HG03558 (cell line): ENCODE results near the gene ARRDC1.
"Not testable (repeated sequence)": the region's sequence is repeated elsewhere in the genome, so short reads cannot be mapped to it uniquely, and the experiment has no call there.

Experiments
- ATAC-seq: cut with Tn5 transposase; IDR thresholded peaks from one replicate; pipeline ENCODE4 v1.9.1; 2021; ENCODE audit warnings: moderate number of reproducible peaks; ENCODE audit not compliant: unreplicated experiment; ENCODE audit errors: extremely low read depth

ARRDC1 gene

DNA sequence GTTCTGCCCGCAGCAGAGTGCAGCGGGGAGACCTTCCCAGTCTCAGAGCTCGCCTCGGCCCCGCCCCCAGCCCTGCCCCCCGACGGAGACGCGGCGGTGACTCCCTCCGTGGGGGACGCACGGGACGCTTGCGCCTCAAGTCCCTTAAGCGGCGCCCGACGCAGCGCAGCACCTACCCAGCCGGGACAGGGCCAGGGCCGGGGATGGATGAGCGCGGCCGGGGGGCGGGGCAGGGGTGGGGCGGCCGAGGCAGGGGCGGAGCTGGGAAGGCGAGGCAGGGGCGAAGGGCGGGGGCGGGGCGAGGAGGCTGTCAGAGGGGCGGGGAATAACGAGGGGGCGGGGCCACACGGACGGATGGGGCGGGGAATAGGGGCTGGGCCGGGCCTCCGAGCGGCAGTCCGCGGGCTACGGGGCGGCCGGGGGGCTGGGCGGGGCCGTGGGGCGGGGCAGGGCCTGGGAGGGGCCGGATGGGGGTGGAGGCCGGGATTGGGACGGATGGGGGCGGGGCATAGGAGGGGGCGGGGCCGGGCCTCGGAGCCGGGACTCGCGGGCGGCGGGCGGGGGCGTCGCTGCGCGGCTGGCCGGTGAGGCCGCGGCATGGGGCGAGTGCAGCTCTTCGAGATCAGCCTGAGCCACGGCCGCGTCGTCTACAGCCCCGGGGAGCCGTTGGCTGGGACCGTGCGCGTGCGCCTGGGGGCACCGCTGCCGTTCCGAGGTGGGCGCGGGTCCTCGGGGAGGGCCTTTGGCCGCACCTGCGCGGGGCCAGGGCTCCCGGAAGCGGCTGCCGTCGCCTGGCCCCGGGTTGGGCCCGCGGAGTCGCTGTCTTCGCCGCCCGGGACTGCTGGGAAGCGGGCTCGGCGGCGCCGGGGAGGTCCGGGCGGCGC lies at the start of gene ARRDC1:
ARRDC1 (plus strand) TSS at position 566 of the 884 bp plus-strand sequence; CDS start at position 598, 32 bp downstream.
- peak; percentile 44 for ATAC-seq

- no peak for ATAC-seq
These were observed 49.2 kb upstream of the ARRDC1 start for GRCh38 chr9:137556069-137556838.

GRCh38 chr9:137558127-137558526 lies 47.4 kb upstream of the ARRDC1 start:
- ATAC-seq = no peak

DNA sequence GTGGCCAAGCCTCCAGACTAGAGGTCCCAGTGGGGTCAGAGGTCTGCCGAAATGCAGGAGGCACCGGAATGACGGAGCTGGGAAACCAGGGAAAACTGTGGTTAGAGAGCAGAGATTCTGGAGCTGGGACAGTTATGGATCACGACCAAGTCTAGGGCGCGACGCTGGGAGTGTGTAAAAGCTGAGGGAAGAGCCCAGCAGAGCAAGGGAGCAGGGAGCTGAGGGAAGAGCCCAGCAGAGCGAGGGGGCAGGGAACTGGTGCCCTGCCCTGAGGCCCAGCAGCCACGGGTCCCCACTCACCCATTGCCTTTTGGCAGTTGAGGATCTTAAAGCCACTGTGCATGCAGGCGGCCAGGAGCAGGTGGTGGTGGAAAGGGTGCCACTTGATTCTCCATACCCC lies 41.4 kb upstream of the ARRDC1 start:
- no peak for ATAC-seq

GRCh38 chr9:137564817-137565411 lies 40.6 kb upstream of the ARRDC1 start:
- ATAC-seq = no peak

DNA sequence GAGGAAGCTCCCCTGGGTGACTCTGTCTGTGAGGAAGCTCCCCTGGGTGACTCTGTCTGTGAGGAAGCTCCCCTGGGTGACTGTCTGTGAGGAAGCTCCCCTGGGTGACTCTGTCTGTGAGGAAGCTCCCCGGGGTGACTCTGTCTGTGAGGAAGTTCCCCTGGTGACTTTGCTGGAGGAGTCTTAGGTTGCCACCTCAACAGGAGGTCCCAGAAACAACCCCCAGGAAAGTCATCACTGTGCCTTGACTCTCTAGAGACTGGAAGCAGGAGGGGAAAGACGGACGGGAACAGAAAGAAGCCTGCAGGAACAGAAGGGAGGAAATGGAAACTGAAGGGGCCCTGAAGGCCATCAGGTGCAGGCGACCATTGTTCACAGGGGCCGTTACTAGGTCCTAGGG lies 37.0 kb upstream of the ARRDC1 start:
- ATAC-seq = not testable (repeated sequence)

- no peak for ATAC-seq
These were observed 35.8 kb upstream of the ARRDC1 start for GRCh38 chr9:137569609-137570203.

DNA sequence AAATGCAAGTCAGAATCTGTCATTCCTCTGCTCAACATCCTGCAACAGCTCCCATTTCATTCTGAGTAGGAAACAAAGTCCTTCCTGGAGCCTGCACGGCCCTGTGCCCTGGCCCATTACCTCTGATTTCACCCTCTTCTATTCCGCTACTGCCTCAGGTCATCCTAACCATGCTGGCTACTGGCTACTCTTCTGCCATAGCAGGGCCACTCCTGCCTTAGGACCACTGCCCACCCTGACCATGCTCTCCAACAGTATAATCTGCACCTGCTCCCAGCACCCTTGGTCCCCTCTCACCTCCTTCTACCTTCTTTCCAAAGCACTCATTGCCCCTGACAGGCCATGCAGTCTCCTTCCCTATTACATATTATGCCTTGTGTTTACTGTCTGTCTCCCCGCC lies 34.9 kb upstream of the ARRDC1 start:
- ATAC-seq = no peak

GRCh38 chr9:137574192-137574591 lies 31.3 kb upstream of the ARRDC1 start:
- ATAC-seq = no peak

GRCh38 chr9:137575364-137575715 lies 30.1 kb upstream of the ARRDC1 start:
- no peak for ATAC-seq

- ATAC-seq = no peak
These were observed 29.6 kb upstream of the ARRDC1 start for GRCh38 chr9:137575716-137576411.

DNA sequence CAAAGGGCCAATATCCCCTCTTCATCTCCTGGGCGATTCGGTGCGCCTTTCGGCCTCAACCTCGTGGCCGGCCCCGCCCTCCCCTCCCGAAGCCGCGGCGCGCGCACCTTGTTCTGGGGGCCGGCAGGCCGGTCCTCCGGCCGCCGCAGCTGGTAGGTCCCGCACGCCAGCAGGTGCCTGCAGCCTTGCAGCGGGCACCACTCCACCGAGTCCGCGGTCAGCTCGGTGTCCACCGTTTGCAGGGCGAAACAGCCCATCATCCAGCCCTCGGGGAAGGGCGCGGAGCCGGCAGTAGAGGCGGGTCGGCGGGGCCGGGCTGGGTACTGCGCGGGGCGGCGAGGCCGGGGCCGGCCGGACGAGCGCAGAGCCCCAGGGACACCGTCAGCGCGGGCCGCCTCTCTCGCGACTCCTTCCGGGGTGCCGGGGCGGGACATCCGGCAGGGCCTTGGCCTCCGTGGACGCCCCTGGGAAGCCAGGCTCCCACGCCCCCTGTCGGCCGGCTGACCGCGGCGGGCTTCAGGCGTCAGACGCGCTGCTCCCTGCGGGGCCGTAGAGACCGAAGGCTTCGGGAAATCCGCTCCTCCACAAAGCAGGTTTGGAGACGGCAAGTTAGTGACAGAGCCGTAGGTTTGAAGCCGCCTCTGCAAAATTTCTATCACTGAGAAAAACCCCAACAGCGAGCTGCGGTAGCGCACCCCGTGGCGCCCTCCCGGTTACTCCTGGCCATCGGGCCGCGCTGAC lies 26.8 kb upstream of the ARRDC1 start, which contains the start of gene DPH7:
DPH7 (minus strand) TSS at position 408 of the 741 bp plus-strand sequence; CDS start at position 260, 148 bp downstream.
- ATAC-seq = peak; percentile 74

- ATAC-seq = no peak
These were observed 26.3 kb upstream of the ARRDC1 start for GRCh38 chr9:137579259-137579604.

- ATAC-seq = no peak
These were observed 25.1 kb upstream of the ARRDC1 start for GRCh38 chr9:137580209-137580953.

DNA sequence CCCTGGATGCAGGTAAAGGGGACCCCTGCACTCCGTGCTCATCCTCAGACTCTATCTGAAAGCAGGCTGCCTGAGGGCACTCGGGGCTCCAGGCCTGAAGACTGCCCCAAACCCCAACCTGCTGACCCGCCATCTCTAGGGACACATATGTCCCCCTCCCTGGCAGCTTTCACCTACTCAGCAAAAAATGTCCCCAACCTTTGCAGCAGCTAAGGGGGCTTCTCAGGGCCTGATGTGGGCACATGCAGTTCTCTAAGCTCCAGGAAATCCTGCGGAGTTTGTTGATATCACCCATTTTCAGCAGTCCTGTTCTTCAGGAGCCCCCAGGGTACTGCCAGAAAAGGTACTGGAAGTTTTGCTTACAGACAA lies 24.5 kb upstream of the ARRDC1 start:
- no peak for ATAC-seq

- no peak for ATAC-seq
These were observed 23.9 kb upstream of the ARRDC1 start for GRCh38 chr9:137581361-137582285.

DNA sequence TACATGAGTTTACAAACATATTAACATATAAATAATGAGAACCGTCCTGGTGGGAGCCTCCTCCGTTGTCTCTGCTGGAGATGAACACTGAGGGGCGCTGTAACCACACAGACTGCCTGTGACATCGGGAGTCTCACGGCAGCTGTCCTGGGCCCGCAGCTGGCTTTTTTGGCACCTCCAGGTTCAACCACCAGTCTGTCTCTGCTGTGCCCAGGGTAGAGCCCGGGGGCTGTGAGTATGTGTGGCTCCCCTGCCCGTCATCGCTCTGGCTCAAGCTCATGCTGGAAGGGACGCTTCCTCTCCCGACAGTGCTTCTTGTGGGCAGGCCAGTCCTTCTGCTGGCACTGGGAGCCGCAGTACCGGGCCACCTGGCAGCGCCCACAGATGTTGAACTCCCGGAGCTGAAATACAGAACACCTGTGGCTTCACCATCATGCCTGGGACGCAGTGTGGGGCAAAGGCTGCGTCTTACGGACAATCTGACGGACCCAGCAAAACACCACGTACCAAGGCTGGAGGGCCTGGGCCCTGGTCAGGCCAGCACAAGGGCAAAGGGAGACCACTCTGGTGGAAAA lies 23.1 kb upstream of the ARRDC1 start:
- ATAC-seq = no peak
